NCI-H1436 treated with DMSO at 0.1 percent for 48 hours (cell line): ENCODE measurements around the gene ABAT.
"Not testable (repeated sequence)": the region's sequence is repeated elsewhere in the genome, so short reads cannot be mapped to it uniquely, and the experiment has no call there.

Source experiments
- DNase-seq: peaks from one replicate; lab custom pipeline; 2025; lab: John Stamatoyannopoulos, UW

Gene ABAT

DNA sequence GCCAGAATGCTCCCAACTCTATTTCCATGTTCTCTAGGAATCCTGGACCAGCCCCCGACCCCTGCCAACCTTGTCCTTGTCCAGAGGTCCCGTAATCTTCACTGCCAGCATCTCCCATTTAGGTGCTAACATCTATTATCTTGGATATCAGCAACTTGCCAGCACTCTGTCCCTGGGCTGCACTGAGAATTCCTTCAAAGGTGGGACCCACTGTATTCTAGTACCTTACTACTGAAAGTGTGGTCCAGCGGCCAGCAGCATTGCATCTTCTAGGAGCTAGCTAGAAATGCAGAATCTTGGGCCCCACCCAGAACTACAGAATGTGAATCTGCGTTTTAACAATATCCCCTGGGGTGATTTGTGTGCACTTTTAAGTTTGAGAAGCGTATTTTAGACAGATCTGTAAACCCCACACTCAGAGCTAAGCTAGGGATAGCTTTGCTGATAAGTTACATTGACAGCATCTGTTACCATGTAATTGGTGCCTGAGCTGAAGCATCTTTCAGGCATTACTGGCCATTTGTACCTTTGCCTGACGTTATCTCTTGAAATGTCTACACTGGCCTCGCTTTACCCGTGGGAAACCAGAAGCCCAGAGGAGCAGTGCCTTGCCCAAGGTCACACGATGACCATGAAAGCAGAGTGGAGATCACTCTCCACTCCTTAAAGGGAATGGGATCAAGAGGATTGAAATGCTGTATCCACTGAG, 8.3 kb downstream of the ABAT start:
- no peak for DNase-seq

DNA sequence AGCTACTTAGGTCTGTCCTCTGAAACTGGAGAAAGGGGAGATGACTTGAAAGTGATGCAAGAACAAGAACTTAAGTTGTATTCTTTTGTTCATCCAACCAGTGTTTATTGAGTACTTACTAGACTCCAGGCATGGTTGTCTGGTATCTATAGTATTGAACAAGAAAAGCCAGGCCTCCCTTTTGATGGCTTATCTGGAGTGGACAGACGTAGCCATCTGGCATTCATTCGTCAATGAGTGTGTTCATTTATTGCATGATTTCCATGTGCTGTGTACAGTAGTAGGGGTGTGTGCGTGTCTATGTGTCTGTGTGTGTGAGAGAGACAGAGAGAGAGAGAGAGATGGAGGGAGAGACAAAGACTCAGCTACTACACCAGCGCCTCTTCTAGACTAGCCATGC, 9.2 kb downstream of the ABAT start:
- no peak for DNase-seq

DNA sequence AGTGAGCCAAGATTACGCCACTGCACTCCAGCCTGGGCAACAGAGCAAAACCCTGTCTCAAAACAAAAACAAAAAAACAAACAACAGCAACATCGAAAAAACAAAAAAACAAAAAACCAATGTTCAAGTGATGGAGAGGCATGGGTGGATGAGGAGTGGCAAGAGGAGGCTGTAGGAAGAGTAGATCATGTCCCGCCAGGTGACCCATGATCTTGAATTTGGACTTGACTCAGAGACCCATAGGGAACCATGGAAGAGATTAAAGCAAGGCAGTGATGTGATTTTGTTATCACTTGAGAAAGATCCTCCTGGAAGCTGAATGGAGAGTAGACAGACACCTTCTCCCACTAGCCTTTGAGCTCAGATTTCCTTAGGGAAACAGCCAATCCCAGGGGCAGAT, 11.2 kb downstream of the ABAT start:
- no peak for DNase-seq

DNA sequence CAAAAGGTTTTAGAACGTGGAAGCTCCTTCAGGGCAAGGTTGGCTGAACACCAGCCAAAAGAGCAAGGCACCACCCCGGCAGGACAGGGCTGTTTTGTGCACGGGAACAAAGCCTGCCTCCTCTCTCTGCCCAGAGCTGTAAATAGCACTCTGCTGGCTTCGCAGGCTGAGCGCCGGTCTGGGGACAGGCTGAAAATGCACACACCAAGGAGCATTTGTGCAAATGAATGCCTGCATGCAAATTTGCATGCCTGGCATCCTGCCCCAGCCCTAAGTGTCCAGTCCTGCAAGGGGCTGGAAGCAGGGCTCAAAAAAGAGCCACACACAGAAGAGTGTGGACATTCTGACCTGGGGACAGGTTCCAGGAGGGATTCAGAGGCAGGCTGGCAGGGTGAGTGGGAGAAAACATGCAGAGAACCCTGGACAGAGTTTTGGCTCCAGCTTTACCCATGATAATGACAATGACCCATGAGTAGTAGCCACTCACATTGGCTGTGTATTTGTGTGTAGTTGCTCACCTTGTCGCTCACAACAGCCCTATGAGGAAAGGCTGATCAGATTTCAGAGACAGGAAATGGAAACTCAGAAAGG, 11.7 kb downstream of the ABAT start:
- no peak for DNase-seq

DNA sequence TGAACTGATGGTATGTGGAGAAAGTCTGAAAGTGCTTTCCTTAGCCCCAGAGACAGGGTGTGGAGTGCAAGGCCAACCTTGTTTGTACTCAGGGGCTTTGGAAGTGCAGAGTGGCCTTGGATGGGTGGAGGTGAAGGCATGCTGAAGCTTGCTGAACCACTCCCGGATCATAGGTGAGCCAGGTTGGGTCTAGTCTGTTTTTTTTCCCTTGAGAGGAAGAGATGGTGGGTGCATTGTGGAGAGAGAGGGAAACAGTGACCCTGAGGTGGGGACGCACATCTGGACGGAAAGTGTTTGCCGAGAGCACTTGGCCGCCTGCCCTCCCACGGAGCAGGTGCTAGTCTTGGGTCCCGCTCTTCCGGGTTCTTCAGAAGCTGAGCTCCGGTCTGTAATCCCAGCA, 12.5 kb downstream of the ABAT start:
- no peak for DNase-seq

DNA sequence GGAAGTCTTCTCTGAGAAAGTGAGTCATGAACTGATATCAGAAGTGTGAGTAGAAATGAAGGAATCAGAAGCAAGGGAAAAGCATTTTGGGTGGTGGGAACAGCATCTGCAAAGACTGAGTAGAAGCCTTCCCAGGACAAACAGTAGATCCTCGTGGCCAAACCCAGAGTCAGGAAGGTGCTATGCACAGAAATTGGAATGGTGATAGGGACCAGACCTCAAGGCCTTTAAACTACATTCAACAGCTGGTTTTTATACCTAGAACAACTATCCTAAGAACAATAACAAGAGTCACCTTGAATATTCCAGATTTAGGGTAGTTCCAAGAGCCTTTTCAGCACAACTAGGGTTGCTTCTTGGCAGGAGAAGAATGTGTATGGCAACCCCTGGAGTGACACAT, 15.3 kb downstream of the ABAT start:
- DNase-seq, result no peak

DNA sequence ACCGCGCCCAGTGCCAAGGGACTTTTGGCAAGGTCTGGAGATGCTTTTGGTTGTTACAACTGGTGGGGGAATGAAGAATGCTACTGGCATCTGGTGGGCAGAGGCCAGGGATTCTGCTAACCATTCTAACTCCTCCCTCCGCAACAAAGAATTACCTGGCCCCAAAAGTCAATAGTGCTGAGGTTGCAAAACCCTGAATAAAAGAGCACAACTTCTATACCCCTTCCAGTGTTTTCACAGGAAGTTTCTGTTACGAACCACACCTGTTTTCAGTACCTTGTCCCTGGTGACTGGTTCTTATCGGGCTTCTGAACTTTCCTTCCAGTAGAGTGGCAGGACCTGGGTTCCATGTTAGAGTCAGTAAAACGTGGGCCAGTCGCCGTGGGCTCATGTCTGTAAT, 17.3 kb downstream of the ABAT start:
- no peak for DNase-seq

DNA sequence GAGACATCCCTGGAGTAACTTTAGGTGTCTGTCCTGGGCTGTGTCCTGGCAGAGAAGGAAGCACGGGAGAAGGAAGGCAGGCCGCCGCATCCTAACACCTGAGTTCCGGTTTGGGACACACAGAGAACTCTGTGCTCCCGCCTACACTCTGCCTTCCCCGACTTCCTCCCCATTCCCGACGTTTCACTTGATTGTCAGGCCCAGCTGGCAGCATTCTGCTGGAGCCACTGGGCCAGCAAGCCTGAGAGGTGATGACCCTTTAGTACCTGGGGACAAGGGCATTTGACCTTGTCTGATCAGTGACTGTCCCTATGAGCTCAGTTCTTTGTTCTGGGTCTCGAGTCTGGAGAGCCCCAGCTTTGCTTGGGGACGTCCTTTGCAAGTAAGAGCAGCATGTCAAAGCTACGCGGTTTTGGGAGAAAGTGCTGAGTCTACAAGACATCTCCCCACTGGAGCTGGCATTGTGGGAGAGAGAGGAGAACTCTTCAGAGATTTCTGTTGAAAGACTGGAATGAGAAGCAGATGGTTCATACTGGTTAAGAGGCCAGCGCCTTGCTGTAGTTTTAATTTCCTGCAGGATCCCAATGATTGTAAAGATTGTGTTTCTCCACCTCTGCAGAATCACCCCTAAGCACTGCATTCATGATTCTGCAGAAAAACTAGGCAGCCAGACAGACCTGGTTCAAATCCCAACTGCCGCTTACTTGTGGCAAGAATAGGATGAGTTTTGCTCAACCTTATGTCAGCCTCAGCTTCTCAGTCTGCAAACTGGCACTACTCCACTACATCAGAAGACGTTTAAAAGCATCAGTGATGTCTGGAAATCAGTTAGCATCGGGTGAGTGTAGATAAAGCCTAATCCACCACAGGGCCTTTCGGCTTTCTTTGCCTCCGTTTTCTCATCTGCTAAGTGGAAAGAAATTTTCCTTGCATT, 20.6 kb downstream of the ABAT start:
- DNase-seq, result no peak

DNA sequence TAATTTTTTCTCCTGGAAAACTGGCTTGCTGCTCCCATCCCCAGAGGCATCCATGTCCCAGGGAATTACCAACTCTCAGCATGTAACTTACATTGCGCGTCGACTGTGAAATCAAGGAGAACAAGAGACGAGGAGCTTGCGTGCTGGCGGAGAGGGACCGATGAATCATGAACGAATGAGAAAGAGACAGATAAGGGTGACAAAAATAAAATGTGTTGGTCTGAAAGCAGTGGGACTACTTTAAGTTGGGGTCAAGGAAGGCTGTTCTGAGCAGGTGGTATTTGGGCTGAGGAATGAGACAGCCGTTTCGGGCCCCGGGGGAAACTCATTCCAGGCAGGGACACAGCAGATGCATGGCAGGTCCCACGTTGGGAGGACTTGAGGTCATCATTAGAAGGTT, 22.5 kb downstream of the ABAT start:
- no peak for DNase-seq

DNA sequence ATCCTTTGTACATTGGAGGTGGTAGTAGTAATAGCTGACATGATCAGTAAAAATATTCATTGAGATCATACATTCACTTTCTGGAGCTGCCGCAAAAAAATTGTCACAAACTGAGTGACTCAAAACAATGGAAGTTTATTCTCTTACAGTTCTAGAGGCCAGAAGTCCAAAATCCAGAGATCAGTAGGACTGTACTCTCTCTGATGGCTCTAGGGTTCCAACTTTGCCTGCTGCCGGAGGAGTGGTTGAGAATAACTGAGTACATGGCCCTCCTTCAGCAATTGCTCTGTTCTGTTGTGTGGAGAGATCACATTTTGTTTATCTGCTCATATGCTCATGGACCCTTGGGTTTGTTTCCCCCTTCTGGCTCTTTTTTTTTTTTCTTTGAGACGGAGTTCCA, 23.5 kb downstream of the ABAT start:
- no peak for DNase-seq

DNA sequence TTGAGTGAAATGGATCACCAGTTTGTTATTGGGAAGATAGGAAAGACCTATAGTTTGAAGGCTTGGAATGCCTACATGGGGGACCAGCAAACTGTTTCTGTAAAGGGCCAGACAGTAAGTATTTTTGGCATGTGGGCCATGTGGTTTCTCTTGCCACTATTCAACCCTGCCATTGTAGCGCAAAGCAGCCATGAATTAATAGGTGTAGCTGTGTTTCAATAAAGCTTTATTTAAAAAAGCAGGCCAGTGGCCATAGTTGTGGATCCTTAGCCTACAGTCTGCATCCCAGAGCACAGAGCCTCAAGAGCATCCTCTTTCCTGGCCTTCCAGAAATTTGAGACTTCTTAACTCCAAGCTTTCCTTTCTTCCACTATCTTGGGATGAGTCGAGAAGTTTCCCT, 29.3 kb downstream of the ABAT start:
- no peak for DNase-seq

DNA sequence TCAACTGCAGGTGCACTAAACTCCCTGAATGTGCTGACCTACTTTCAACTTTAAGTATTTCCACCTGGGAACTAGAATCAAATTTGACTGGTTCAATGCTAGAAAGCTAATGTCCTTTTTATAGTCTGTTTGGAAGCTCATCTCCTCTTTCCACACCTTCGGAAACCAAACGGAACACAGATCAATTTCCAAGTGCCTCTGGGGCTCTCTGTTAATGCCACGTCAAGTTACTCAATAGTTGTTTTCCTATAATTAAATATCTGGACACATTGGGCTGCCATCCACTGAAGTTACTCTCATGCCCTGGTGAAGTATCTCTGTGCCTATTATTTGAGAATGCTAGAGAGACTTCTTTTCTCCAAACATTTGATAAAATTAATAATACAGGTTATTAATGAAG, 29.7 kb downstream of the ABAT start:
- no peak for DNase-seq

DNA sequence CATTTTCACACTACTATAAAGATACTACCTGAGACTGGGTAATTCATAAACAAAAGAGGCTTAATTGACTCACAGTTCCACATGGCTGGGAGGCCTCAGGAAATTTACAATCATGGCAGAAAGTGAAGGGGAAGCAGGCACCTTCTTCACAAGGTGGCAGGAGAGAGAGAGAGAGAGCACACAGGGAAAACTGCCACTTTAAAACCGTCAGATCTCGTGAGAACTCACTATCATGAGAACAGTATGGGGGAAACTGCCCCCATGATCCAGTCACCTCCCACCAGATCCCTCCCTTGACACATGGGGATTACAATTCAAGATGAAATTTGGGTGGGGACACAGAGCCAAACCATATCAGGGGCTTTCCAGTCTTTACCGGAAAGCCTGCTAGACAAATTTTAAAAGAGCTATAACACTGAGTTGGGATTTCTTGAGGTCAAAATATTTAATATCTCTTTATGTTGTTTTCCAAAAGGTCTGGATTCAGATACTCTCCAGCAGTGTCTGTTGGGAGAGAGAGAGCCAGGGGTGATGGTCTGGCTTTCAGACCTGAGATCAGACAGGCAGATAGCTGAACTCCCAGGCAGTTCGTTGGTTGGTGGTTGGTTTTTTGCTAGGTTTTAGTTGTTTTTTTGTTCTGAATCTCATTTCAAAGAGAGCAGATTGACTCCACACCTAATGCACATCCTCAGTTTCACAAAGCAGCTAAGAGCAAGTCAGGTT, 30.8 kb downstream of the ABAT start:
- not testable (repeated sequence) for DNase-seq

DNA sequence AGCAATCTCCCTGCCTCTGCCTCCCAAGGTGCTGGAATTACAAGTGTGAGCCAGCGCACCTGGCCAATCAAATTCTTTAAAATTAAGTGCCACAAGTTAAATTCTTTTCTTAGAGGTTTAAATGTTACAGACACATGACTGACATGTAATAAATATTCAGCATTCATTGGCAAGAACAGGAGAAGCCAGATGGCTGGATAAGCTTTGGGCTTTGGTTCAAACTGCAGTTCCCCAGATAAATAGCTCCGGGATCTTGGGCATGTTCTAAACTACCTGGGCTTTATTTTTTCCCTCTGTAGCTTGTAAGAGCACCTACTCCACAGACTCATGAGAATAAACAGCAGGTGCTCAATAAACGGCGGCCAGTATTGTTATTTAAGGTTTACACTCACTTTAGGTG, 34.1 kb downstream of the ABAT start:
- no peak for DNase-seq

DNA sequence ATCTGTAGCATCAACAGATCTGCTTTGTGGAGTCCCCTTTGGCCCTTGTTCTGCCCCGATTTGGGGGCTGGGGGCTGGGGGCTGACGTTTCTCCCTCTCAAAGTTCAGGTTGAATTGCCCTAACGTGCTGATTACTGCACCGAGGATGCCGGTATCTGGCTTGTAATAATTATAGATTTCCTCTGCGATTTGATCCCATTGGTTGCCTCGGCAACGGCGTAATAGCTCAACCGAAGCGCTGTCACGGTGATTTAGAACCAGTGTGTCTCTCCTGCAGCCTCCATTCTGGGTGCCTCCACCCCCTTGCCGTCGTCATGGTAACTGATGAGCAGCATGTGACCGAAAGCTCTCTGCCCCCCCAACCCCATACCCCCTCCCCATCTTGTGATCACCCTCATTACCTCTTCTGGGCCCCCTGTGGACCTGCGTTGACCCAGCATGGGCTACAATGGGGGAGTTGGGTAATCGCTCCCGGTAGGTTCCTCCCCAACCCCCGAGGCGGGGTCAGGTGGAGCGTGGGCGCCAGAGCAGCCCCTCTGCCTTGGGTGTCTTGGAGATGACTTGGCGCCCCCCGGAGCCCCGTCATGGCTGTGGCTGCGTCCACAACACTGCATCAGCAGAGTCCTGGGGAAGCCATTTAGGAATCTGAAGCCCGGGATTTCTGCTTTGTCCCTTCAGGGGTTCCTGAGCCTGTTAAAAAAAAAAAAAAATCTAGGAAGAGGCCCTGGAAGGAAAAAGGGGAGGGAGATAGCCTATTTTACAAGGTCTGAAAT, 38.4 kb downstream of the ABAT start:
- DNase-seq, result peak; percentile 81

DNA sequence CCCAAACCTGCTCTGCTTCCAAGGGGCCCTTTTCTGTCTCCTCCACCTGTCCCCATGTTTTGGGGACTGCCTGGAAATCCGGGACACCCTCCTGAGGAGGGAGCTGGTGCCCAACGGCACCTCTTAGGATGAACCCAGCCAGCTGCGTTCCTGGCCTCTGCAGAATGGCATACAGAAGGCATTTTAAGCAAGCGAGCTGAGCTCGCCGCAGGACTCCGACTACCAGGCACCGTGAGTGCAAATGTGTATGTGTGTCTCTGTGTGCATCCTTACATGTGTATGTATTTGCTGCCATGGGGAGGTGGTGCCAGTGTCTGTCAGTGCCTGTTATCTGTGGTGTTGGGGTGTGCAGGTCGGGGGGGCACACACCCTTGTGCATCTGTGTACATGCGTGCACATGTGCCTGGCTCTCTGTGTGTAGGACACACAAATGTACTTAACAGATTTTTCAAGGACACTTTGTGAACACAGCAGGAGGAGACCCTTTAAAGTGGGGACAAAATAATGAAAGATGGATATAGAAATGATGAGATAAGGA, 39.3 kb downstream of the ABAT start:
- DNase-seq, result no peak

DNA sequence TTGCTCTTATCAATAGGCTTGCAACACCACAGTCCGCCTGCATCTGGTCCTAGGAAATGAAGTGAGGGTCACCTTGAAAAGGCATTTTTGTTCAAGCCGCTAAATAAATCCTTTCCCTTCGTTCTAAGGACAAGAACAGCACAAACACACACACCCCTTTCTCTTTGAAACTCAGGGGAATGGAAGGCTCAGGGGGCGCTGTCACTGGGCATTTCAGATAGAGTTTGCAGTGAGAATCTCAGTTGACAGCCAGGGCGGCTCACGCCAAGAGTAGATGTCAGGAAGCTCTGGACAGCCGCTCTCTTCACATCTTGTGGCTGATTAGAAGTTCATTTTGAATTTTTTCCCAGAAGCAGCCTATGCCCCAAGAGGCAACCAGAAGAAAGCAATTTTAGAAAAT, 39.8 kb downstream of the ABAT start:
- no peak for DNase-seq

DNA sequence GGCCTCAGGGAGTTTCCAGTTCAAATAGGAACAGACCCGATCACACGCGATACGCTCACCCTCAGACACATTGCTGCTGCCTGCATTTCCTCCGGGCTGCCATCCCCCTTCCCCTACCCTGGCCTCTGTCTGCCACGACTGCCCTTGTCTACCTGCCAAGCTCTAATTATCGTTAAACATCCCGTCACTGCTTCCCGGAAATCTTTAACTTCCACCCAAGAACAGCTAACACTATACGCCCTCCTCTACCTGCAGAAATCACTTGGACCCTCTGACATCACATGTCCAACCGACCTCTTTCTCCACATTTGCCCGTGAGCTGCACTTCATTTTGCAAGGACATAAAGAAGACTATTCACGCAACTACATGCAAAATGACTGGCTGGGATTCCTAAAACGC, 40.4 kb downstream of the ABAT start:
- DNase-seq, result no peak

DNA sequence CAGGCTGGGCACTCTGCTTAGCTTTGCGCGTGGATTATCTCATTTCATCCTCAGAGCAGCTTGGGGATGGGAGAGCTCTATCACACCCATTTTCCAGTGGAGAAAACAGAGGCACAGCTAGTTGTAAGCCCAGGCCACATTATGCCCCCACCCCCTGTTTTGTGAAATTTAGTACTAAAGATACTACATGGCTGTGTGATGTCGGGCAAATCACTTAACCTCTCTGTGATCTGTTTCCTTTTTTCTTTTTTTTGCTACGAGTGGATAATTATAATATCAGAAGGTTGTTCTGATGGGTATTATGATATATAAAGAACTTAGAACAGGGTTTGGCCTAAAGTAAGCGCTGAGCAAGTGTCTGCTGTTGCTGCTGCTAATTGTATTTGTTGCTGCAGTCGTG, 41.6 kb downstream of the ABAT start:
- no peak for DNase-seq

DNA sequence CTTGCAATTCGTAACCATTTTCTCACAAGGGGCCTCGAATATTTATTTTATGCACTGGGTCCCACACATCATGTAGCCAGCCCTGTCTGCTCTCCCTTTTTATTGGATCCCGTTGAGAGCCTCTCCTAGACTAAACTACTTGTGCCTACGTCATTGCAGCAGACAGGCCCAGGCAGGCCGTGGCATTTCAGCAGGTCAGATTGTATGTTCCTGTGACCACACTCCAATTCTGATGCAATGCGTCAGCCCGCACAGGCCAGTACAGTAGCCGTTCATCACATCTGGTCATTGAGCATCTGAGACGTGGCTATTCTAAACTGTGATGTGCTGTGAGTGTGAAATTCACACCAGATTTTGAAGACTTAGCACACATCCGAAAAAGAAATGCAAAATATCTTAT, 42.2 kb downstream of the ABAT start:
- DNase-seq, result no peak

DNA sequence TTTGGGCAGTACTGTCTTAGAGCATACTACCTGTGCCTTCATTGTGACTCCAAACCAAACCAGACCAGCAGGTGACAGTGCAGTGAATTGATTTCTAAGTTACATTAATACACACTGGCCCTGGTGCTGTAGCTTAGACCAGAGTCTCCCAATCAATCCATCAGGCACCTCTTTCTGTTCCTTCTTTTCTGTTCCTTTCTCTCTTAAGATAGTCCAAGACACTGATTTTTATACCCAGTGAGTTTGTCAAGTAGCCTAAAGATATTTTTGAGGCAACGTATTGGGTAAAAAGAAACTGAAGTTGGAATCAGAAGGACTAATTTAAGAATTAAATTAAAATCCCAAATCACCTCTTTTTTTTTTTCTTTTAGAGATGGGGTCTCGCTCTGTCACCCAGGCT, 43.1 kb downstream of the ABAT start:
- no peak for DNase-seq
